Left renal pelvis (tissue), 4 donors: ENCODE measurements around the gene HOXD8. TPM values are rescaled to one million over a fixed set of nuclear protein-coding genes. Genes with fewer than 3 reads are reported as not detected.

Experiments
- DNase-seq, 4 donors: peaks; one replicate each; pipeline ENCODE4 v3.0.0-alpha.2; 2013; ENCODE audit warnings: low read depth in 4 of 4, low spot score in 3 of 4
- polyA plus RNA-seq, 4 donors: library from polyadenylated mRNA; unstranded; fragments of 120-200 nt; gene quantifications; one replicate each; pipeline ENCODE4 v1.2.1, GENCODE V29; 2013; ENCODE audit not compliant: insufficient read length in 4 of 4

The HOXD8 gene
- polyA plus RNA-seq, 4 donors, result 42.2 to 245 (median 180) TPM

GRCh38 chr2:176126929-176127773, 2.4 kb upstream of the HOXD8 start:
- DNase-seq, result no peak

- DNase-seq, result no peak
Observed at GRCh38 chr2:176127774-176128072, 1.8 kb upstream of the HOXD8 start.

GRCh38 chr2:176128172-176128981, 1.1 kb upstream of the HOXD8 start:
- no peak for DNase-seq

- DNase-seq, result no peak
Observed at GRCh38 chr2:176129813-176130146, 275 bp downstream of the HOXD8 start.

GRCh38 chr2:176130147-176130956, 847 bp downstream of the HOXD8 start:
- no peak for DNase-seq

GRCh38 chr2:176130957-176131847, 1.7 kb downstream of the HOXD8 start:
- DNase-seq, result no peak

GRCh38 chr2:176131848-176132158, 2.3 kb downstream of the HOXD8 start:
- no peak for DNase-seq

- no peak for DNase-seq
Observed at GRCh38 chr2:176132205-176133171, 3.0 kb downstream of the HOXD8 start.

GRCh38 chr2:176133389-176133788, 3.9 kb downstream of the HOXD8 start:
- DNase-seq, result no peak

GRCh38 chr2:176134035-176134434, 4.5 kb downstream of the HOXD8 start:
- DNase-seq, result no peak

GRCh38 chr2:176135035-176135440, 5.5 kb downstream of the HOXD8 start:
- no peak for DNase-seq

- DNase-seq, result no peak
Observed at GRCh38 chr2:176136374-176137251, 7.1 kb downstream of the HOXD8 start.

- DNase-seq, result no peak
Observed at GRCh38 chr2:176137252-176137580, 7.7 kb downstream of the HOXD8 start.

GRCh38 chr2:176137906-176138305, 8.4 kb downstream of the HOXD8 start:
- DNase-seq, result no peak

- DNase-seq, result no peak
Observed at GRCh38 chr2:176138526-176138922, 9.0 kb downstream of the HOXD8 start.

GRCh38 chr2:176138923-176139660, 9.6 kb downstream of the HOXD8 start:
- no peak for DNase-seq

GRCh38 chr2:176139661-176140512, 10.4 kb downstream of the HOXD8 start:
- no peak for DNase-seq
